ENCODE measurements around the gene MRPL30.

- no peak for TF ChIP-seq POLR2A (IDR thresholded peaks at IDR 0.05; ENCODE audit: low read depth, low read length)
- no peak for TF ChIP-seq POLR2AphosphoS5 (IDR thresholded peaks at IDR 0.05; ENCODE audit: low read depth, low read length)
Measured at GRCh38 chr2:99159594-99159993, 21.4 kb upstream of the MRPL30 start.
